SU-DHL-6 (cell line): Measurements from ENCODE around the gene S100A1.

Source experiments
- CTCF ChIP-seq: fragments of 200-600 bp; sonication (generic); IDR thresholded peaks from one replicate; pipeline ENCODE4 v1.5.1; 2017; ENCODE audit warnings: antibody characterized with exemption, mild to moderate bottlenecking, low read length, moderate library complexity; ENCODE audit not compliant: insufficient read depth, poor library complexity, severe bottlenecking
- EZH2phosphoT487 ChIP-seq: fragments of 200-600 bp; sonication (generic), shearing (Covaris generic); conservative IDR thresholded peaks from 2 replicates; pipeline ENCODE4 v1.6.1; 2018; ENCODE audit warnings: mild to moderate bottlenecking, antibody characterized with exemption, low read length, moderate library complexity, mixed read lengths

- TF ChIP-seq CTCF (no peak), EZH2phosphoT487 (no peak)
These were observed 16.9 kb upstream of the S100A1 start for GRCh38 chr1:153611356-153611755.
